A549 (cell line): Measurements from ENCODE around the gene FAM216A. TPM values are rescaled to one million over a fixed set of nuclear protein-coding genes. Genes with fewer than 3 reads are reported as not detected.

Experiments
- ATAC-seq, 2 experiments: fragments of 200-7000 bp in 1 of 2; fragments of >200 bp in 1 of 2; cut with Nextera tagmentation in 1 of 2; cut with Tn5 transposase in 1 of 2; 3 replicates each; pipeline versions ENCODE4 v1.8.0 to v1.9.1; 2018 to 2020; ENCODE audit warnings: mild to moderate bottlenecking in 1 of 2, moderate library complexity in 1 of 2
- CTCF ChIA-PET: fragments of 300-600 bp; sonication (Branson Sonifier 250); formaldehyde crosslinking; extraction: SDS; loops from one replicate; lab custom pipeline; 2021; ENCODE audit warnings: antibody characterized with exemption, inconsistent platforms; lab: Yijun Ruan, JAX
- POLR2A ChIA-PET: fragments of 350-600 bp; formaldehyde crosslinking; extraction: SDS; loops from one replicate; lab custom pipeline; 2021; ENCODE audit warnings: antibody characterized with exemption, inconsistent platforms; lab: Yijun Ruan, JAX
- DNase-seq, 2 experiments: peaks; one replicate each; pipeline versions ENCODE4 v3.0.0 to v3.0.0-alpha.2; 2011 to 2016; ENCODE audit warnings: low read depth in 1 of 2, low spot score in 1 of 2
- FAIRE-seq: peaks from 2 replicates; lab custom pipeline; 2011; peaks lifted over from hg19 to GRCh38; lab: Jason Lieb, UNC
- H3K27ac ChIP-seq, 2 experiments: fragments of >200 bp; sonication (Bioruptor Twin); formaldehyde crosslinking; 3 replicates each; pipeline ENCODE4 v1.5.1; 2016 to 2017
- H3K4me1 ChIP-seq: fragments of >200 bp; sonication (Bioruptor Twin); formaldehyde crosslinking; 3 replicates; pipeline ENCODE4 v1.6.1; 2016
- H3K4me2 ChIP-seq: fragments of >200 bp; sonication (Bioruptor Twin); formaldehyde crosslinking; 3 replicates; pipeline ENCODE4 v1.6.1; 2016
- H3K4me3 ChIP-seq: fragments of >200 bp; sonication (Bioruptor Twin); formaldehyde crosslinking; 3 replicates; pipeline ENCODE4 v1.5.1; 2016
- H3K9me3 ChIP-seq: fragments of >200 bp; sonication (Bioruptor Twin); formaldehyde crosslinking; 3 replicates; pipeline ENCODE4 v1.6.1; 2016
- ATOH8 ChIP-seq: fragments of 250-450 bp; sonication (Bioruptor Pico); IDR thresholded peaks from 2 replicates; pipeline ENCODE4 v1.5.0; 2020; ENCODE audit warnings: low read depth, mild to moderate bottlenecking, moderate library complexity
- CBX8 ChIP-seq: fragments of 200-600 bp; sonication (generic); IDR thresholded peaks from 2 replicates; pipeline ENCODE4 v1.6.1; 2016
- E2F6 ChIP-seq: IDR thresholded peaks from 2 replicates; pipeline ENCODE4 v1.6.1; 2012; ENCODE audit warnings: low read depth, borderline replicate concordance
- HES2 ChIP-seq: fragments of >200 bp; sonication (Bioruptor Twin); formaldehyde crosslinking; IDR thresholded peaks from 2 replicates; pipeline ENCODE4 v1.6.1; 2016
- HMGXB4 ChIP-seq: fragments of 250-450 bp; sonication (Bioruptor Pico); IDR thresholded peaks from 2 replicates; pipeline ENCODE4 v1.5.0; 2021; ENCODE audit warnings: mild to moderate bottlenecking, moderate library complexity, borderline replicate concordance
- HOXB5 ChIP-seq: fragments of 250-450 bp; sonication (Bioruptor Pico); IDR thresholded peaks from 2 replicates; pipeline ENCODE4 v1.5.0; 2020; ENCODE audit warnings: mild to moderate bottlenecking, moderate library complexity
- KDM1A ChIP-seq: fragments of 200-600 bp; sonication (generic); IDR thresholded peaks from 2 replicates; pipeline ENCODE4 v1.6.1; 2016; ENCODE audit warnings: low read depth, mild to moderate bottlenecking
- KDM5A ChIP-seq: fragments of 200-600 bp; sonication (generic); IDR thresholded peaks from 2 replicates; pipeline ENCODE4 v1.6.1; 2016; ENCODE audit warnings: antibody characterized with exemption, mild to moderate bottlenecking
- NPAS2 ChIP-seq: fragments of 250-450 bp; sonication (Bioruptor Pico); IDR thresholded peaks from 2 replicates; pipeline ENCODE4 v1.8.0; 2022; ENCODE audit warnings: mild to moderate bottlenecking, moderate library complexity, borderline replicate concordance
- RCOR1 ChIP-seq: fragments of 150-350 bp; IDR thresholded peaks from 2 replicates; pipeline ENCODE4 v1.6.1; 2014; ENCODE audit warnings: antibody characterized with exemption, low read length, low read depth
- RFX5 ChIP-seq: fragments of 450-650 bp; IDR thresholded peaks from 2 replicates; pipeline ENCODE4 v1.7.1; 2014; ENCODE audit warnings: antibody characterized with exemption, mild to moderate bottlenecking, moderate library complexity
- ZC3H11A ChIP-seq: fragments of 450-650 bp; IDR thresholded peaks from 2 replicates; pipeline ENCODE4 v1.6.1; 2014; ENCODE audit warnings: antibody characterized with exemption, mild to moderate bottlenecking
- WGBS: methylation state at CpG from one replicate; pipeline ENCODE4 v1.1.6; 2017; ENCODE audit errors: missing lambda C conversion rate; 5-methylcytosine and 5-hydroxymethylcytosine counted together
- polyA plus RNA-seq, 4 experiments: library from polyadenylated mRNA; depleted of rRNA in 3 of 4; stranded (reverse); fragments of >200 nt; fragmentation: RNase III in 1 of 4; extraction: RNeasy Plus Mini Kit Qiagen cat#74134 plus additional on column Dnase treatment in 1 of 4; gene quantifications; 2 replicates in 3 of 4; 3 replicates in 1 of 4; pipeline ENCODE4 v1.2.3, GENCODE V29; 2011 to 2017
- TF ChIP-seq, protein P1 (sequence below): IDR thresholded peaks from 2 replicates; pipeline ENCODE4 v1.6.1; 2012

The FAM216A gene
- polyA plus RNA-seq, 2 of the 4 experiments (the other 2 are of a cell fraction), result 18.1 to 40.6 TPM

DNA sequence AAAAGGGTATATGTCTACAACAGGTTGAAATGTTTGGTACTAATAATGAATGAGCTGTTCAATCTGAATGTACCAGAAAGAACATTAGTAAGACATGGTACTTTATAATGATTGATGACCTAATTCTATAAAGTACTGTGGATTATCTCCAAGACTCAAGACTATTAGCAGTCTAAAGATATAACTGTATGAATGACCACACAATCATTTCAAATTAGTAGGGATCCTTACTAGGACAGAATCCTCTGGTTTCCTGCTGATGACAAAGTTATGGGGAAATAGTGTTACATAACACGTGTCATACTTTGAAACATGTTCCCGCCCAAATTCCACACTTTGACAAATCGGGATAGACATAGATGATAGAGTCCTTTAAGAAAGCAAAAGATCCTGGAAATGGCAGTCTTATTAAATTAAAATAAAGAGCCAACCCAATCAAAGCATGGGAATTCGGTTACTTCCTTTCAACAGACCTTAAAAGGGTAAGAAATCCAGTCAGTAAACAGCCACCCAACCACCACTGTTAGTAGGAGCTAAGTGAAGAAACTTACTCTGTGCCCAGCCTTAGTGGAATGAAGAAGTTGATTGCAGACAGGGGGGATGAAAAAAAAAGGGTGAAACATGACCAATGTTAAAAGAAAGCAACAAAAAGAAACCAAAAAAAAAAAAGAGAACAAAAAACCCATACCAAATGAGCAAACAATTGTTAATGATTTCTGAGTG is 30.5 kb downstream of the FAM216A start:
- ATAC-seq, result no peak

GRCh38 chr12:110501399-110501751 is 32.7 kb downstream of the FAM216A start:
- WGBS, result 2% methylated on average over 17 of the region's 17 CpGs
- no peak for FAIRE-seq
- POLR2A ChIA-PET, result interaction anchor here (0.6 kb wide), 2 partner anchors 33 to 38 kb away, joined by 4 to 5 read pairs; partner anchors contain the start of genes FAM216A and GPN3

More for the DNA sequence above, 30.5 kb downstream of the FAM216A start:
- DNase-seq (peak in 1 of 2 experiments; percentile 16), FAIRE-seq (no peak)
- CTCF ChIA-PET, result interaction anchor here (0.7 to 2.5 kb wide), 6 partner anchors 25 to 103 kb away, joined by 3 to 10 read pairs (median 4); partner anchors contain the start of gene FAM216A
- POLR2A ChIA-PET, result interaction anchor here (0.6 kb wide), 1 partner anchor 33 kb away, joined by 3 read pairs; no protein-coding TSS in a partner anchor
- WGBS, result 58% methylated on average over 4 of the region's 4 CpGs
- Histone ChIP-seq H3K4me1 (peaks cover 25% of the 10 kb centered on the region), H3K9me3 (peaks cover 6% of the 10 kb centered on the region), H3K4me3 (no peak overlapping the region), H3K4me2 (peak overlapping the region; percentile 33), H3K27ac (no peak overlapping the region)
- TF ChIP-seq HMGXB4 (CRISPR knock-in tag) (no peak), ATOH8 (CRISPR knock-in tag) (no peak), KDM1A (no peak), RFX5 (no peak), HOXB5 (CRISPR knock-in tag) (no peak), NPAS2 (CRISPR knock-in tag) (no peak), ZC3H11A (no peak), RCOR1 (no peak), CBX8 (no peak), E2F6 (no peak), HES2 (no peak)
- TF ChIP-seq, protein P1, sequence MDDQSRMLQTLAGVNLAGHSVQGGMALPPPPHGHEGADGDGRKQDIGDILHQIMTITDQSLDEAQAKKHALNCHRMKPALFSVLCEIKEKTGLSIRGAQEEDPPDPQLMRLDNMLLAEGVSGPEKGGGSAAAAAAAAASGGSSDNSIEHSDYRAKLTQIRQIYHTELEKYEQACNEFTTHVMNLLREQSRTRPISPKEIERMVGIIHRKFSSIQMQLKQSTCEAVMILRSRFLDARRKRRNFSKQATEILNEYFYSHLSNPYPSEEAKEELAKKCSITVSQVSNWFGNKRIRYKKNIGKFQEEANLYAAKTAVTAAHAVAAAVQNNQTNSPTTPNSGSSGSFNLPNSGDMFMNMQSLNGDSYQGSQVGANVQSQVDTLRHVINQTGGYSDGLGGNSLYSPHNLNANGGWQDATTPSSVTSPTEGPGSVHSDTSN, result no peak

More at GRCh38 chr12:110501399-110501751, 32.7 kb downstream of the FAM216A start:
- Histone ChIP-seq H3K4me2 (peak overlapping the region; percentile 87), H3K27ac (peak overlapping the region; percentile 79 to 91), H3K9me3 (peaks cover 6% of the 10 kb centered on the region), H3K4me1 (peaks cover 25% of the 10 kb centered on the region), H3K4me3 (peak overlapping the region; percentile 80)
- CTCF ChIA-PET, result interaction anchor here (1.1 to 1.2 kb wide), 3 partner anchors 10 to 100 kb away, joined by 4 read pairs; partner anchors contain the start of gene FAM216A
- ATAC-seq, result peak; percentile 56 to 68
- peak; percentile 54 to 56 for DNase-seq
- TF ChIP-seq KDM5A, result 0 out of 2 replicates have a peak, but pooled peaks have one; percentile 42
- no peak for TF ChIP-seq HOXB5 (CRISPR knock-in tag)
